Lower lobe of right lung (tissue), 2 donors: ENCODE results near the gene CUX1. TPM values are rescaled to one million over a fixed set of nuclear protein-coding genes. Genes with fewer than 3 reads are reported as not detected.

Experiments used
- ATAC-seq, 2 donors: fragments of 200-7000 bp; cut with Tn5 transposase; one replicate each; pipeline ENCODE4 v1.9.1; 2020 to 2022; ENCODE audit warnings: mild to moderate bottlenecking in 2 of 2, moderate library complexity in 2 of 2
- DNase-seq: peaks from one replicate; pipeline ENCODE4 v3.0.0-alpha.2; 2020
- H3K27ac ChIP-seq: fragments of 200-600 bp; one replicate; pipeline ENCODE4 v1.8.0; 2022
- H3K27me3 ChIP-seq: fragments of 200-600 bp; one replicate; pipeline ENCODE4 v1.8.0; 2022; ENCODE audit warnings: low read depth
- H3K36me3 ChIP-seq: fragments of 200-600 bp; one replicate; pipeline ENCODE4 v1.8.0; 2022; ENCODE audit warnings: mild to moderate bottlenecking
- H3K4me1 ChIP-seq: fragments of 200-600 bp; one replicate; pipeline ENCODE4 v1.8.0; 2022
- H3K4me3 ChIP-seq: fragments of 200-600 bp; one replicate; pipeline ENCODE4 v1.8.0; 2022; ENCODE audit warnings: mild to moderate bottlenecking
- H3K9me3 ChIP-seq: fragments of 200-600 bp; one replicate; pipeline ENCODE4 v1.8.0; 2022
- CTCF ChIP-seq: fragments of 200-600 bp; IDR thresholded peaks from one replicate; pipeline ENCODE4 v1.8.0; 2022; ENCODE audit warnings: antibody characterized with exemption, mild to moderate bottlenecking
- intact Hi-C: fragments of 100-400 bp; cut with DNase I; formaldehyde crosslinking; loops from one replicate; pipeline ENCODE4 v1.11.0; 2022
- total RNA-seq: library from RNA; stranded (reverse); fragmentation: NEBNext Ultra II Directional; extraction: Animal tissue kit (Norgen Biotek cat#: 25700); gene quantifications from one replicate; pipeline ENCODE4 v1.2.1, GENCODE V29; 2021
- donor health status: DM: no; HTN: yes; CAD: no; lungs with severe emphysema.

The CUX1 gene
- total RNA-seq, 1 donor from 2014 or later: 118 TPM

GRCh38 chr7:102156867-102157266 is 339.4 kb downstream of the CUX1 start:
- intact Hi-C loops: no loop called here
- TF ChIP-seq CTCF: no peak
- H3K27ac ChIP-seq: no peak overlapping the region
- DNase-seq: no peak
- H3K4me1 ChIP-seq: no peaks in the 10 kb centered on the region
- no peak for ATAC-seq
- H3K4me3 ChIP-seq: no peak overlapping the region
- H3K9me3 ChIP-seq: no peaks in the 10 kb centered on the region
- H3K27me3 ChIP-seq: no peaks in the 10 kb centered on the region
- H3K36me3 ChIP-seq: peaks cover 35% of the 10 kb centered on the region

GRCh38 chr7:102165136-102165535 is 347.7 kb downstream of the CUX1 start:
- no peak for DNase-seq
- no peak overlapping the region for H3K27ac ChIP-seq
- no peaks in the 10 kb centered on the region for H3K9me3 ChIP-seq
- H3K4me1 ChIP-seq: no peaks in the 10 kb centered on the region
- no peak for ATAC-seq
- H3K4me3 ChIP-seq: no peak overlapping the region
- H3K27me3 ChIP-seq: no peaks in the 10 kb centered on the region
- intact Hi-C loops: no loop called here
- TF ChIP-seq CTCF: no peak
- peaks cover 35% of the 10 kb centered on the region for H3K36me3 ChIP-seq

GRCh38 chr7:102167254-102167653 is 349.8 kb downstream of the CUX1 start:
- Histone ChIP-seq H3K36me3 (peaks cover 50% of the 10 kb centered on the region), H3K4me3 (no peak overlapping the region), H3K27ac (no peak overlapping the region), H3K9me3 (no peaks in the 10 kb centered on the region), H3K4me1 (no peaks in the 10 kb centered on the region), H3K27me3 (no peaks in the 10 kb centered on the region)
- DNase-seq (no peak), ATAC-seq (no peak)
- TF ChIP-seq CTCF: no peak
- intact Hi-C loops: no loop called here

GRCh38 chr7:102169651-102170392 is 352.4 kb downstream of the CUX1 start:
- no peak overlapping the region for H3K4me3 ChIP-seq
- intact Hi-C loops: no loop called here
- H3K27me3 ChIP-seq: no peaks in the 10 kb centered on the region
- TF ChIP-seq CTCF: no peak
- no peaks in the 10 kb centered on the region for H3K4me1 ChIP-seq
- H3K27ac ChIP-seq: peak overlapping the region; percentile 13
- no peaks in the 10 kb centered on the region for H3K9me3 ChIP-seq
- DNase-seq (no peak), ATAC-seq (peak in 1 of 2 donors; percentile 22)
- peaks cover 55% of the 10 kb centered on the region for H3K36me3 ChIP-seq

GRCh38 chr7:102170393-102170970 is 353.1 kb downstream of the CUX1 start:
- H3K4me1 ChIP-seq: no peaks in the 10 kb centered on the region
- no peaks in the 10 kb centered on the region for H3K9me3 ChIP-seq
- peaks cover 59% of the 10 kb centered on the region for H3K36me3 ChIP-seq
- H3K27ac ChIP-seq: no peak overlapping the region
- DNase-seq (no peak), ATAC-seq (no peak)
- no peak overlapping the region for H3K4me3 ChIP-seq
- no peaks in the 10 kb centered on the region for H3K27me3 ChIP-seq
- intact Hi-C loops: no loop called here
- TF ChIP-seq CTCF: no peak
